Calu3 (cell line): ENCODE results near the gene MGMT. TPM values are rescaled to one million over a fixed set of nuclear protein-coding genes. Genes with fewer than 3 reads are reported as not detected.

Source experiments
- BruUV-seq: library from RNA; stranded (reverse); fragments of 400-500 nt; replicated peaks from 2 replicates; lab custom pipeline; 2021; lab: Mats Ljungman, UMichigan
- CTCF ChIA-PET: fragments of 300-600 bp; sonication (Branson Sonifier 250); formaldehyde crosslinking; loops from one replicate; lab custom pipeline; 2022; ENCODE audit warnings: antibody characterized with exemption; lab: Charles Lee
- DNase-seq: peaks from one replicate; pipeline ENCODE4 v3.0.0; 2022
- H3K27ac Mint-ChIP-seq: one replicate; pipeline ENCODE4 v1.8.0; 2022; ENCODE audit warnings: mixed read lengths; ENCODE audit not compliant: unreplicated experiment
- H3K27me3 Mint-ChIP-seq: one replicate; pipeline ENCODE4 v1.8.0; 2022; ENCODE audit warnings: mixed read lengths; ENCODE audit not compliant: unreplicated experiment
- H3K36me3 Mint-ChIP-seq: one replicate; pipeline ENCODE4 v1.8.0; 2022; ENCODE audit warnings: mild to moderate bottlenecking, moderate library complexity, mixed read lengths; ENCODE audit not compliant: insufficient read depth, unreplicated experiment
- H3K4me1 Mint-ChIP-seq: one replicate; pipeline ENCODE4 v1.8.0; 2022; ENCODE audit warnings: mild to moderate bottlenecking, low read depth, mixed read lengths; ENCODE audit not compliant: unreplicated experiment
- H3K4me3 Mint-ChIP-seq: one replicate; pipeline ENCODE4 v1.8.0; 2022; ENCODE audit warnings: mild to moderate bottlenecking, low read depth, moderate library complexity, mixed read lengths; ENCODE audit not compliant: unreplicated experiment
- H3K9me3 Mint-ChIP-seq: one replicate; pipeline ENCODE4 v1.8.0; 2022; ENCODE audit warnings: low read depth, mixed read lengths; ENCODE audit not compliant: unreplicated experiment
- intact Hi-C: fragments of 100-400 bp; cut with micrococcal nuclease; formaldehyde crosslinking; loops from one replicate; pipeline ENCODE4 v1.10.0; 2022; ENCODE audit not compliant: unreplicated experiment
- total RNA-seq: library from RNA; stranded (reverse); gene quantifications from 2 replicates; pipeline ENCODE4 v1.2.3, GENCODE V29; 2022
- TF ChIP-seq, protein P1 (sequence below): fragments of 200-600 bp; IDR thresholded peaks from one replicate; pipeline ENCODE4 v1.8.0; 2022; ENCODE audit warnings: antibody characterized with exemption; ENCODE audit not compliant: unreplicated experiment

The MGMT gene
- total RNA-seq, 1 experiment from 2014 or later: 8.3 TPM

DNA sequence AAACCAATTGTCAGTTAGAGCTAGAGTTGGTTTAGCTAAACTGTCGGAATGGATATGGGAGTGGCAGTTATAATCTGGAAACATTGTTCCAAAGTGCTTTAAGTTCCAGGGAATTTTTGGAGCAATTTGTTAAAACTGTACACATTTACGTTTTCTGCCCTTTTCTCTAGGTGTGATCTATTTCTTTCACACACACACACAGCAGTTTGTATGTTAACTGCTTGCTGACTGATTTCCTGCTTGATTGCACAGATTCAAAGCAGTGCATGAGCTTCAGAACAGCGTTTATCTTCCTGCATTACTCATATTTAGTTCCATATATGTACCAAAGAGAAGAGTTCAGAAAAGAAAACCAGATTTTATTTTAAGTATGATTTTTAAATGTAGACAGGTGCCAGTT, 57.9 kb downstream of the MGMT start:
- DNase-seq: no peak
- CTCF ChIA-PET: no interaction called here
- intact Hi-C loops: no loop called here
- Mint-ChIP-seq H3K4me1 (no peaks in the 10 kb centered on the region), H3K9me3 (no peaks in the 10 kb centered on the region), H3K36me3 (no peaks in the 10 kb centered on the region), H3K4me3 (no peak overlapping the region), H3K27ac (no peak overlapping the region), H3K27me3 (no peaks in the 10 kb centered on the region)
- BruUV-seq: no TSS peak
- TF ChIP-seq, protein P1, sequence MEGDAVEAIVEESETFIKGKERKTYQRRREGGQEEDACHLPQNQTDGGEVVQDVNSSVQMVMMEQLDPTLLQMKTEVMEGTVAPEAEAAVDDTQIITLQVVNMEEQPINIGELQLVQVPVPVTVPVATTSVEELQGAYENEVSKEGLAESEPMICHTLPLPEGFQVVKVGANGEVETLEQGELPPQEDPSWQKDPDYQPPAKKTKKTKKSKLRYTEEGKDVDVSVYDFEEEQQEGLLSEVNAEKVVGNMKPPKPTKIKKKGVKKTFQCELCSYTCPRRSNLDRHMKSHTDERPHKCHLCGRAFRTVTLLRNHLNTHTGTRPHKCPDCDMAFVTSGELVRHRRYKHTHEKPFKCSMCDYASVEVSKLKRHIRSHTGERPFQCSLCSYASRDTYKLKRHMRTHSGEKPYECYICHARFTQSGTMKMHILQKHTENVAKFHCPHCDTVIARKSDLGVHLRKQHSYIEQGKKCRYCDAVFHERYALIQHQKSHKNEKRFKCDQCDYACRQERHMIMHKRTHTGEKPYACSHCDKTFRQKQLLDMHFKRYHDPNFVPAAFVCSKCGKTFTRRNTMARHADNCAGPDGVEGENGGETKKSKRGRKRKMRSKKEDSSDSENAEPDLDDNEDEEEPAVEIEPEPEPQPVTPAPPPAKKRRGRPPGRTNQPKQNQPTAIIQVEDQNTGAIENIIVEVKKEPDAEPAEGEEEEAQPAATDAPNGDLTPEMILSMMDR: no peak

DNA sequence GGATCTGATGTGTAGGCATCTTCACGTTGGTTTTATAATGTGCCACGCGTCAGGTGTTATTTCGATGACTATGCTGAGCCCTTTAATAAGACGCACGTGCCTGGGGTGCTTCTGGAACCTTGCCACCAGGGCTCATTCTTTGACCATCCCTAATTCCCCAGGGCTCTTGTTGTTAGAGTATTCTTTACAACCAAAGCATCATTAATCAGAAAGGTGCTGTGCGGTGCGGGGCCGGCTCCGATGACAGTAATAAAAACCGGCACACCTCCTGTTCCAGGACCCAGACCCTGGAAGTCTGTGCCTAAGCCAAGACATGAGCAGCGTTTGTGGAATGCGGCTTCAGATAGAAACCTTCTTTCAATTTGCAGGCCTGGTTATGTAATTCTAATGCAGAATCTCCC, 58.4 kb downstream of the MGMT start:
- H3K9me3 Mint-ChIP-seq: no peaks in the 10 kb centered on the region
- no peaks in the 10 kb centered on the region for H3K36me3 Mint-ChIP-seq
- H3K4me1 Mint-ChIP-seq: no peaks in the 10 kb centered on the region
- no peak overlapping the region for H3K4me3 Mint-ChIP-seq
- DNase-seq: no peak
- CTCF ChIA-PET: no interaction called here
- no peak overlapping the region for H3K27ac Mint-ChIP-seq
- H3K27me3 Mint-ChIP-seq: no peaks in the 10 kb centered on the region
- BruUV-seq: no TSS peak
- TF ChIP-seq, protein P1: no peak
- intact Hi-C loops: no loop called here

DNA sequence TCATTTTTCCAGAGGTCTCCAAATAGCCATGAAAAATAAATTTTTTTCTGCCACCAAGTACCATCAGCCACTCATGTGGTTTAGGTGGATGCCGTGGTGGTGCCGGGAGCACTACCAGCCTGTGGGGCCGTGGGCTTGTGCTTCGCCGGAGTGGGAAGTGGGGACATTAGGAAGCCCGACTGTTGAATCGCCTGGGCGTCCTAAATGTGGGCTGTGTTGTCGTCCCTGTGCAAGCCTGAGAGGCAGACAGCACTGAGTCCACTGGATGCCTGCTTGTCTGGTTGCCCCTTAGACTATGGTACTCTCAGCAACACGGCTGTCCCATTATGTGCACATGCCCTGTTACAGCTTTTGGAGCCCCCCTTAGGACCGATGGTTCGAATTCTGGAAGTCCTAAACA, 59.9 kb downstream of the MGMT start:
- BruUV-seq: no TSS peak
- Mint-ChIP-seq H3K36me3 (no peaks in the 10 kb centered on the region), H3K4me3 (no peak overlapping the region), H3K4me1 (peaks cover 8% of the 10 kb centered on the region), H3K27me3 (no peaks in the 10 kb centered on the region), H3K27ac (no peak overlapping the region), H3K9me3 (no peaks in the 10 kb centered on the region)
- no peak for DNase-seq
- CTCF ChIA-PET: no interaction called here
- intact Hi-C loops: no loop called here
- TF ChIP-seq, protein P1: no peak

DNA sequence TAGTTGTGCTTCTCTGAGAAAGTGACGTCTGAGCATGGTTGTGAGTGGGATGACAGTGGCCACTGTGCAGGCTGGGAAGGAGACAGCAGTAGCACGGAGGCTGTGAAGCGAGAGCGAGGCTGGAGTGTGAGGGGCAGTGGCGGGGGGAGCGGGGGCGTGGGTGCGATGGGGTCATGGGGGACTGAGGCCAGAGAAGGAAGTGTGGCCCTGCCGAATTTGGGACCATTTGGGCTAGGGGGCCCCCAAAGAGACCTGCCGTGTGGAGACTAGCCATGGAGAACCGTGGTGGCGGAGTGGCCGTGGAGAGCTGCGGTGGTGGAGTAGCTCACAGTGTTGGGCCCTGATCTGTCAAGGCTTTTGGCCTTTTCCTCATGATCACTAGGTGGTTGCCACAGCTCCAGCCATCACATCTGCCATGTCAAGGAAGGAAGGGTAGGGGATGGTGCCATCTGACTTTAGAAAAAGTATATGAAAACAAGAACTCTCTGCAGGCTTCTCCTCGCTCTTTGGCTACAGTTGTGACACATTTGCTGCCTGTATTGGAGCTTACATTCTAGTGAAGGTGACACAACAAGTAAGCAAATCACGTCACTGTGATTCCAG, 61.4 kb downstream of the MGMT start:
- TF ChIP-seq, protein P1: no peak
- CTCF ChIA-PET: no interaction called here
- Mint-ChIP-seq H3K36me3 (no peaks in the 10 kb centered on the region), H3K4me3 (no peak overlapping the region), H3K27me3 (no peaks in the 10 kb centered on the region), H3K4me1 (peaks cover 8% of the 10 kb centered on the region), H3K9me3 (no peaks in the 10 kb centered on the region), H3K27ac (no peak overlapping the region)
- intact Hi-C loops: no loop called here
- DNase-seq: no peak
- no TSS peak for BruUV-seq
